Stromal cell of bone marrow (primary cell): Measurements from ENCODE around the gene SMNDC1.
"Not testable (repeated sequence)": the region's sequence is repeated elsewhere in the genome, so short reads cannot be mapped to it uniquely, and the experiment has no call there.

Experiments used
- DNase-seq: peaks from one replicate; pipeline ENCODE4 v3.0.0-alpha.2; 2012; ENCODE audit warnings: low read depth

Gene SMNDC1

DNA sequence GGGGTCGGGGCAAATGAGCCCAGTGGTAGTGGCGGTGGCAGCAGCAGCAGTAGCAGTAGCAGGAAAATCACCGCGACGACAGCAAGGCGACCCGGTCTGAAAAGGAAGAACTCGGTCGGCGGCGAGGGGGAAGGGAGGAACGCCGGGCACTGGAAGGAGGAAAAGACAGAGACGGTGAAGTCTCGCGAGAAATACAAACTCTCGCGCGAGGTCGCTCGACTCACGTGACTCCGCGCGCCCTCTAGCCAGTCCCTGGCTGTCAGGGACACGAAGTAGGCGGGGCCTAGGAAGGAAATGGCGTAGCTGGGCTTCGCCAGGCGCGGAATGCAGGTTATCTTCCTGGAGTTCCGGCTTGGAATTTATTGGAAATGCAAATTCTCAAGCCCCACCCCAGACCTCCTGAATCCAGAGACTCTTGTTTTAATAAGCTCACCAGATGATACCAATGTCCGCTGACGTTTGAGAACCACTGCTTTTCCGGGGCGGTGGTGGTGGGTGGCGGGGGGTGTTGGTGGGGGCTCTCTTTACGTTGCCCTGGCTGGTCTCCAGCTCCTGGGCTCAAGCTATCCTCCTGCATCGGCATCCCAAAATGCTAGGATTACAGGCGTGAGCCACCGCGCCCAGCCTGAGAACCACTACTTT lies at the start of gene SMNDC1:
Gene SMNDC1 (minus strand): TSS at position 141 of the 642 bp plus-strand sequence. CDS start 1,333 bp downstream, outside the sequence.
- peak; percentile 95 for DNase-seq

DNA sequence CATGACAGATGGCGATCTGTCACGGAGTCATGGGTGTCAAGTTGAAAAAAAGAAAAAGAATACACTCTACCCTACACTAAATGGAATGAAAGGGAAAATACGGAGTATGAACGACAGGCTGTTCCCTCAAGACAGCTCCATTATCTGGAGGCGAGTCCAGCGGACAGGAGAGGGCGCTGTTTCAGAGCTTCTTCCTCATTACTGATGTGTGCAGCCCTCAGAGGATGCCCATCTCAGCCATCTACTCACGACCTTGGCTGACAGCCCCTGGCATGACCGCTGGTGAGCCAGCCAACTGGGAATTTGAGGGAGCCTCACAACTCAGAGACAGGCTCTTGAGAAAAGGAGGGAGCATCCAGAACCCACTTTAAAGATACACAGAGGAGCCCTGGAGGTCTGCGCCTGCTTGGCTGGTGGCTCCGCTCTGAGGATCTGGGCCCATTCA lies 49.6 kb upstream of the SMNDC1 start:
- DNase-seq, result peak; percentile 85

DNA sequence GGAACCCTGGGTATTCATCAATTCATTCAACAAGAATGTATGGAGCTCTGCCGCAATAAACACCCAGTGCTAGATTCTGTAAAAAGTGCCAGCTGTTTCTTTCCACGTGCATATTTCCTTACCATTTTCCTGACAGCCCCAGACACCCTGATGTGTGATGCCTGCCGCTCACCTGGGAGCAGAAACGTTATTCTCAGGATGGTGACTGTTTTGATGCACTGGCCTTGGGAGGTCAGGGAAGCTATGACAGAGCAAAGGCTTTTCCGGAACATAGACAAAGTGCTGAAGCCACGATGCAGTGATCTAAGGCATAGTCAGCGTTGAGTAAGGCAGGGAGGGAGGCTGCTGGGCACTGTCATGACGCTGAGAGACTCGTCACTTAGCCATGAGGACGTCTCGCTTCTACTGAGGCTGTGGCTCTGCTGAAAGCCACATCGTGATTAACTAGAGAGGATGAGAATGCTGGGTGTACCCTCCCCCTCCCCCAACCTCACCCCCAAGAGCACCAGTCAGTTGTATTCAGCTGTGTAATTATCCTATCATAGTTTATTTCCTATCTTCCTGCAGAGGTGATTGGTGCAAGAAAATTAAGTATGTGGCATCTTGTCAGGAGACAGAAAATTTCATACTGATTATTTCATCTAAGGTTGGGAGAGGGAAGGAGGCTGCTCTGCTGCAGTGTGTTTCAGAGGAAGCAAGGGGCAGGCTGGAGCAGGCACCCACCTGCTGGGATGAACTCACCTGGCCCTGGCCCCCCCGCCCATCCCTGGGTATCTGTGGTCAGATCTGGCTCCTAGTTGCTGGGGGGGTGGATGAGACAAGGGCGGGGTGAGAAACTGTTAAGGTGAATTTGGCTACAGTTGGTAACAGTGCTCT lies 48.8 kb upstream of the SMNDC1 start:
- peak; percentile 93 for DNase-seq

DNA sequence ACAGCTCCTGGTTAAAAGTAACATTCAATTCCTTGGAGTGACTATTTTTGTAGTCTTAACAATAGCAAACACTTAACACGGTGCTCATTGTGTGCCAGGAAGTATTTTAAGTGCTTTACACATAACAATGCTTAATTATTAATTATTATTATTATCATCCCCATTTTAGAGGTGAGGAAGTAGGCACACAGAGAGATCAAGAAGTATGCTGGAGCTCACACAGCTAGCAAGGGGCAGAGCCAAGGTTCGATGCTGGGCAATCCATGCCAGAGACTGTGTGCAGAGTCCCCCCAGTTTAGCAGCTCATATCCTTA lies 48.2 kb upstream of the SMNDC1 start:
- DNase-seq, result no peak

DNA sequence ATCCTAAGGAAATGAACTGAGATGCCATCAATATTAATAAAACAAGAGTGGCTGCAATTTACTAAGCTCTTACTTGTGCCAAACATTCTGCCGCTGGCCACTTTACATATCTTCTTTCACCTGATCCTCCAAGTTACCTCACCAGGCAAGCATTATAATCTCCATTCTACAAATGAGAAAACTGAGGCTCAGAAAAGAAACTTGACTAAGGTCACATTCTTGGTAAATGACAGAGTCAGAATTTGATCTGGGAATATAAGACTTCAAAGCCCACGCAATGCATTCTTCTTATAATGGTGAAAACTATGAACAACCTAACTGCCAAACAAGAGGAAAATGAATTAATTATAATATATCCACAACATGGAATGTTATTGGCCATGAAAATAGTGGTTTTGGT lies 46.1 kb upstream of the SMNDC1 start:
- DNase-seq, result no peak

DNA sequence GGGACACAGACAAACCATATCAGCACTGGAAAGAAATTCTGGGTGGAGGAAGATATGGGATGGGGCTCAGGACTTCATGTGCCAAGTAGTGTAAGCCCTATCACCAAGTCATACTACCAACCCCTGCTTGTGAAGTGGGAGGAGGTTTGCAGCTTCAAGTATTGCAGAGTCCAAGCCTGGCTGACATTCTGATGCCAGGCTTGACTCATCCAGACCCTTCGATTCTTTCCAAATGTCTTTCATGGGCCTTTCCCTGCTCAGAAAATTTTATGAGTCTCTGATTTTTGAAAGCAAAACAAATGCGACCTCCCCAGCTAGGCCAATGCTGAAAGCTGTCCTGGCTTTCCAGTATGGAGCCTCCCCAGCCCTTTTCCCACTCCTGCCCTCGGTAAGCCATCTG lies 45.1 kb upstream of the SMNDC1 start:
- DNase-seq, result peak; percentile 9

DNA sequence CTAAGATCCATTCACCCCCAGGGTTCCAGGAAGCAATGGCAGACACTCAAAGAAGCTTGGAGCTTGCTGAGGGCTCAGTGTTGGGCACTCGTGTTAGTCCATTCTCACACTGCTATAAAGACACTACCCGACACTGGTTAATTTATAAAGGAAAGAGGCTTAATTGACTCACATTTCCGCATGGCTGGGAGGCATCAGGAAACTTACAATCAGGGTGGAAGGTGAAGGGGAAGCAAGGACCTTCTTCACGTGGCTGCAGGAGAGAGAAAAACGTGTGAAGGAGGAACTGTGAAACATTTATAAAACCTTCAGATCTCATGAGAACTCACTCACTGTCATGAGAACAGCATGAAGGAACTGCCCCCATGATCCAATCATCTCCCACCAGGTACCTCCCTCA lies 44.7 kb upstream of the SMNDC1 start:
- DNase-seq, result no peak

DNA sequence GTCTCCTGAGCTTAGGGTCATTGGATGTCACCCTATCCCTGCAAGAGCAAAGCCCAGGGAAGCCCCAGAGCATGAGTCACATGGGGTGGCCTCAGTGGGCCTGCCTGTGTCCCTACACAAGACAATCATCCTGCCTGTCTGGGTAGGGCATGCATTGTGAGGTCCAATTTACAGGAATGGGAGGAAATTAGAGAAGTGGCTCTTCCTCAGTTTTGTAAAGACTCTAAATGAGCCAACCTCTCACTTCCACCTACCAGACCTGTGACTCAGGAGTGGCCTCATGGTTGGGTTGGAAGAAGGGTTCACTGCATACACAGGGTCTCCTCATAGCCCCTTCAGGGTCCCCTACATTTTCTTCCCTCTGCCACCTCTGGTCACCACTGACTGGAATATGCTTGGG lies 43.6 kb upstream of the SMNDC1 start:
- DNase-seq, result no peak

DNA sequence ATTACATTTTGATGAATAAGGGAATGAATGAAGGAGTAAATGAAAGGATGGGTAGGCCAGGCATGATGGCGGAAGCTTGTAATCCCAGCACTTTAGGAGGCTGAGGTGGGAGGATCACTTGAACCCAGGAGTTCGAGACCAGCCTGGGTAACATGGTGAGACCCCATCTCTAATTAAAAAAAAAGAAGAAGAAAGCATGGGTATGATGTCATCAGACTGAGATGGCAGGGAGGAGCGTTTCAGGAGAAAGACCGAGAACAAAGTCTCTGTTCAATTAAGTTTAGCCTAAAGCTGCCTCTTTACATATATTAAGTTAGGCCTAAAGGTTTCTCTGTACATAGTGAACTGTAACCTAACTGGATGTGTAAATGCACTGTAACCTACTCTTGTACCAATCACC lies 42.2 kb upstream of the SMNDC1 start:
- no peak for DNase-seq

DNA sequence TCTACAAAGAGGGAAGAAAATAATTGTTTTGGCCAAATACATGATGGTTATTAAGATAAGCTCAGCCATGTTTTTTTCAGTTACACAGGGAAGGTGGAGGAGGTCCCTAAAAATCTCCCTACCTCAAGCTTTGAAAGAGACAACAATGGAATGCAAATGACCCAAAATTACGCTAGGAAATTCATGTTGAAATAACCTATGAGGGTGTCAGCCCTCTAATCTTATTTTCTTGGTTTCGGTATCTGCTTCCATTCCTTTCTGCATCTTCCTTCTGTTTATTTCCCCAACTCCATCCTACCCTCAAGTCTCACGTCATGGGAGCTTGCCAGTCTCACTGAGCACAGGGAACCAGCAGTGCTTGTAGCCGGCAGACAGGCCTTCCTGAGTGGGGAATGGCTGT lies 40.6 kb upstream of the SMNDC1 start:
- DNase-seq, result no peak

DNA sequence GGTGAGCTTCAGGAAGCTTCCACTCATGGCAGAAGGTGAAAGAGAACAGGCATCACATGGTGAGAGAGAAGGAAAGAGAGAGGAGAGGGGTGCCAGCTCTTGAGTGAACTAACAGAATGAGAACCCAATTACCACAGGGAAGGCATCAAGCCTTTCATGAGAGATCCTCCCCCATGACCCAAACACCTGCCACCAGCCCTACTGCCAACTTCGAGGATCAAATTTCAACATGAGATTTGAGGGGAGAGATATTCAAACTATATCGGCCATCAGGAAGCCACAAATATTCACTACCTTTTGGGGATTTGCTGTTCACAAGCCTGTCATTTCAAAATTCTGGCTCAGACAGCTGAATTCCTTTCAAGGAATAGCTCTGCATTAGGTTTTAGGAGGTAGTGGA lies 39.9 kb upstream of the SMNDC1 start:
- DNase-seq, result no peak

DNA sequence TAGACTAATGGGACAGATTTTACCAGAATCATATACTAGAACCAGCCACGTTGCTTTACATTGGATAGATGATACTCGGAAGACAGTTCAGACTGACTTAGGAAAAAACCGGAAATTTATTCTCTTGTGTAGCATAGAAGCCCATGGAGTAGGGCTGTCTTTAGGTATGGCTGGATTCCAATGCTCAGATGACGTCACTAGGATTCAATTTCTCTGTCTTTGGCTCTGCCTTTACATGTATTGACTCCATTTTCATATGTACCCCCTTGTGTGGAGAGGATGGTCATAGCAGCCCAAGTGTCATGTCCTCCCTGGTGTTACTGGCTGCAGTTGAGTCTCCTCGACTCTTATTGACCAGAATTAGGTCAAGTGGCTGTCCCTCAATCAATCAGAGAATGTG lies 39.2 kb upstream of the SMNDC1 start:
- DNase-seq, result no peak

DNA sequence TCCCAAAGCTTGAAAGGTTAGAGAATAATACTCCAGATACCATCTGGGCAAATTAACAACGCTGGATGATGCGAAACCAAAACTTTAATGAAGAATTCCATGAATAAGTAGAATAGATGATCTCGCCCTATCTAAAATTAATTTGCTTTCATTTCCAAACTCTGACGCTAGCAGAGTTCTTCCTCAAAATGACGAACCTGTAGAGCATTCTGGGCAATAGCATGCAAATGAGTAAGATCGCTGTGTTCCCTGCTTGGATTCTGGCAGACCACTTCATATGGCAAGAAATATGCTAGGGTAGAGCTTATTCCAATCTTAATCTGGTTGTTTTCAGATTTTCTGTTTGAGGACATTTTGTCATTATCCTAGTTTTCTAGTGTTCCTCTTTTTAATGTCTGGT lies 36.1 kb upstream of the SMNDC1 start:
- DNase-seq, result no peak

DNA sequence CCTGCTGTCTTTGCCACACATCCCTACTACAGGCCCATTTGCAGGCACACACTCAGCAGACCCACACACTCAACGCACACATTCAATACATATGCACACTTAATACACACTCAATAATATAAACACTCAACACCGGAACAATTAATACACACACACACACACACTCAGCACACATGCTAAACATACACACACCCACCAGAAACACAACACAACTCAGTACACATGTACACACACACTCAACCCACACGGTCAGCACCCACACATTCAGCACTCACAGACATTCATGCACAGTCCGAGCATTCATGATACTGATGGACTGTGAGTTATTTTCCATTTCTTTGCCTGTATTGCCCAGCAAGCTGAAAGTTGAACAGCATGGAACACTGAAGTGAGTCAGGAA lies 35.4 kb upstream of the SMNDC1 start:
- DNase-seq, result no peak

DNA sequence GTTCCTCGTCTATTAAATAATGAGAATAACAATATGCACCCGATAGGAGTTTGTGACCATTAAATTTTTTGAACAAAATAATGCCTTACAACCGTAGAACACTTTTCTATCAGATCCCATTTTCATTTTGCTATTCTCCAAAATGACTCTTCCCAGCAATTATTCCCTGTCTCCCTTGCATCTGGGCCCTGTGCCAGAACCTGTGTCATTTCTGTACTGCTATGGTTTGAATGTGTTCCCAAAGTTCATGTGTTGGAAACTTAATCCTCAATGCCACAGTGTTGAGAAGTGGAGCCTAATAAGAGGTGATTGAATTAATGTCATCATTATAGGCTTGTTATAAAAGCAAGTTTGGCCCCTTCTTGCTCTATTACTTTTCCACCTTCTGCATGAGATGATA lies 33.2 kb upstream of the SMNDC1 start:
- peak; percentile 46 for DNase-seq

DNA sequence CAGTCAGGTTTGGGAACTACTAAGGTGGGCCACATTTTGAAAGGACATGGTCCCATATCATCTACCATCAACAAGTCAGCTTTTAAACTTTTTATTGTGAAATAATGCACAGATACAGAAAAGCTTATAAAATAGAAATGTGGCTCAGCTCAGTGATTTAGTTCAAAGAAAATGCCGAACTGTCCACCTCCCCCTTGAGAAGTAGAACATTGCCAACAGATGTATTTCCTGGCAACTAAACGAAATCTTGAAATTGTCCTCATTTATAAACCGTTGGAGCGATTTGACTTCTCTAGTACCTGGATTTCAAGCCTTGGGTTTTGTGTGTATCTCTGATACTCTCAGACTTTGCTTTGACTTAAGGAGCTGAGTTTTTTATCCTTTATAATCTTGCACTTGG lies 32.7 kb upstream of the SMNDC1 start:
- no peak for DNase-seq

DNA sequence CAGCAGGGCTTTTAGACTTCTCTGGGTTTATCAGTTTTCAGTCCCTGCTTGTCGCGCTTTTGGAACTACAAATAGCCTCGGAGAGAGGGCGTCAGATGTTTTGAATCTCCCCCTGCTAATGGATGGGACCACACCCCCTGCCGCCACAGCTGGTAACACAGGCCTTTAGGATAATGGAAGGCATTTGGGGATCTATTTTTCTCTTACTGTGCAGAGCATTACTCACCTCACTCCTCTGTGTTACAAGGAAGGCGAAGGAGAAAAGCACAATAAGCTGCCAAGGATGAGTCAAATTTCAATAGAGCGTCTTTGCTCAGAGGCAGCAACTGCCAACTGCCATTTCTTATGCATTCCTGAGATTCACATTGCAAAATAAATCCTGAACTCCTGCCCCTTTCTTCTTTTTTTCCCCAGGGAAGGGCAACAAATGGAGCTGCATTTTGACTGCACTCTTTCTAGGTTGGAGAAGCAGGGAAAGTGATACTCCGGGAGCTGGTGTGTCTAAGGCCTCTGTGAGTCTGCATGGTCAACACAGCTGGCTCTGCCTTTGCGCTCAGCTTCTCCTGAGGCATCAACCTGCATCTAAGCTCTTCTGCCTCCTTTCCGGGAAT lies 31.5 kb upstream of the SMNDC1 start:
- DNase-seq, result peak; percentile 95

DNA sequence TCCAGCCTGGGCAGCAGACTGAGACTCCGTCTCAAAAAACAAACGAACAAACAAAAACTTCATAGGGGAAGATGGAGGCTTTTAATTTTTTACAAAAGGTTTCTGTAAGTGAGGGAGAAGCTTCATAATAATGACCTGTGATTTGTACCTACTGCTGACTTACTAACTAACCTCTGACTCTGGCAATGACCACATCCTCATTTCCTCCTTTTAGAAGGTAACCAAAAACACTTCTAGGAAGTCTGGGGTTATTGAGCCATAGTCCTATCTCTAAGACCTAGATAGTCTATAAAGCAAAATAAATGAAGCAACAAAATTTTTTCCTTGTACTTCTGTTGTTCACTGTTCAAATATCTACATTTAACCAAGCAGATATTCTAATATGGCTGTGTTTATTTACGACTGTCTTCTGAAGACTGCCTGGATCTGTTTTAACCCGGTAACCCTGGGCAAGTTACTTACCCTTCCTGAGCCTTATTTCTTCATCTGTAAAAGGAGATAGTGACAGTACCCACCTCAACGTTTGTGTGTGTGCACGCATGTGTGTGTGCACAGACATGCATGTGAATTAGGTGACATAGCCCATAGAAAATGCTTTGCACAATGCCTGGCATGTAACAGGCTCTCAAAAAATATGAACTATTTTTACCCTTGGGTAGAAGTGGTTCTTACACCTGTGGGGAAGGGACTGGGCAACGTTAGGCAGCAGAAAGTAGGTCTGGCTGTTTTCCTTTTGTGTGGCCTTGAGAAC lies 30.8 kb upstream of the SMNDC1 start:
- no peak for DNase-seq

DNA sequence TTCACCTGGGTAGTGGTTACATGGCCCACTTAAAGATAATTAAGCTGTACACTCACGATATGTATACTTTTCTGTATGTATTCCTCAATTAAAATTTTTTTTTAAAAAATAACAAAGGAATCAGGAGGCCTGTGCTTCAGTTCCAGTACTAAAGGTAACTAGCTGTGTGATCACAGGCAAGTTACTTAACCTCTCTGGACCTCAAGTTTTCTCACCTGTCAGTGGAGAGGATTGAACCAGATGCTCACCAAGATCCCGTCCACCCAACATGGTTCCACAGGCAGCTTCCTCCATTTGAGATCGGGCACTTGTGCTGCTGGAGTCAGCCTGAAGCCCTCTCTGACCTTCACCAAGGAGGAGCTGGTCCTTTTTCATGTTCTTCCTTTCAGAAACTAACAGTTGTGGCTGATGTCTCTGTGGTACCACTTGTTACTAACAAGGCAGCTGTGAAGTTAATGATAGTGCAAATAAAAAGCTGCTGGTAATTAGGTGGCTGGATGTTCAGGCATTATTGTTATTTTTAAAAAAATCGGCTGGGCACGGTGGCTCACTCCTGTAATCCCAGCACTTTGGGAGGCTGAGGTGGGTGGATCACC lies 29.4 kb upstream of the SMNDC1 start:
- DNase-seq, result no peak

DNA sequence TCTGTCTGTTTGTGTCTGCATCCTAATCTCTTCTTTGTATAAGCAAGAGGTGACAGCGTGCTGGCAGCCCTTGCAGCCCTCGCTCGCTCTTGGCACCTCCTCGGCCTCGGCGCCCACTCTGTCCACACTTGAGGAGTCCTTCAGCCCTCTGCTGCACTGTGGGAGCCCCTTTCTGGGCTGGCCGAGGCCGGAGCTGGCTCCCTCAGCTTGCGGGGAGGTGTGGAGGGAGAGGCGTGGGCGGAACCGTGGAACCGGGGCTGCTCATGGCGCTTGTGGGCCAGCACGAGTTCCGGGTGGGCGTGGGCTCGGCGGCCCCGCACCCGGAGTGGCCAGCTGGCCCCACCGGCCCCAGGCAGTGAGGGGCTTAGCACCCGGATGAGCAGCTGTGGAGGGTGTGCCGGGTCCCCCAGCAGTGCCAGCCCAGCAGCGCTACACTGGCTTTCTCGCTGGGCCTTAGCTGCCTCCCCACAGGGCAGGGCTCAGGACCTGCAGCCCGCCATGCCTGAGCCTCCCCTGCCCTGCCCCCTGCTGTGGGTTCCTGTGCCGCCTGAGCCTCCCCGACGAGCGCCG lies 26.6 kb upstream of the SMNDC1 start:
- not testable (repeated sequence) for DNase-seq

DNA sequence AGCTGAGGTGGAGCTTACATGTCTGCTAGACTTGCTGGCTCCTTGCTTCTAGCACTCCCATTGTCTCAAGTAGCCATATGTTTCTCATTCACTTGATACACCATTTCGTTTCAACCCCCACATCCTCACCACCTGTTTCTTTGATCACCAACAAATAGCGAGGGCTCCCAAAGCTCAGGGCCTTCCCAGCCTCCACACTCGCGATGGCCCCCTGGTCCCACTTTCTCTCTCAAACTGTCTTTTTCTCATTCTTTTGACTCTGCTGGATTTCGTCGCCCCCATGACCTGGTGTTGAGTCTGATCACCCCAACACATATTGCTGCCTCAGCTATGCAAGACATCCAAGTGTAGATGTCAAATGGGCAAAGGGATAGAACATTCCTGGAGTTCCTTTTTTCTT lies 26.0 kb upstream of the SMNDC1 start:
- DNase-seq, result no peak
